Activated naive CD4-positive, alpha-beta T cell treated with anti-CD3 and anti-CD28 coated beads for 36 hours (primary cell): ENCODE measurements around the gene KCNMA1. TPM values are rescaled to one million over a fixed set of nuclear protein-coding genes. Genes with fewer than 3 reads are reported as not detected.

ENCODE experiments used
- CTCF ChIA-PET: fragments of 350-600 bp; sonication (Branson Sonifier 250); formaldehyde crosslinking; loops from one replicate; lab custom pipeline; 2021; ENCODE audit warnings: antibody characterized with exemption; lab: Charles Lee
- DNase-seq: peaks from one replicate; pipeline ENCODE4 v3.0.0-alpha.2; 2020
- H3K27ac Mint-ChIP-seq: one replicate; pipeline ENCODE4 v1.8.0; 2021; ENCODE audit warnings: mild to moderate bottlenecking, mixed read lengths
- H3K27me3 Mint-ChIP-seq: one replicate; pipeline ENCODE4 v1.8.0; 2021; ENCODE audit warnings: low read depth, mixed read lengths
- H3K36me3 Mint-ChIP-seq: one replicate; pipeline ENCODE4 v1.8.0; 2021; ENCODE audit warnings: low read depth, mixed read lengths
- H3K4me1 Mint-ChIP-seq: one replicate; pipeline ENCODE4 v1.8.0; 2021; ENCODE audit warnings: low read depth, mixed read lengths
- H3K4me3 Mint-ChIP-seq: one replicate; pipeline ENCODE4 v1.8.0; 2021; ENCODE audit warnings: mild to moderate bottlenecking, moderate library complexity, mixed read lengths
- H3K9me3 Mint-ChIP-seq: one replicate; pipeline ENCODE4 v1.8.0; 2021; ENCODE audit warnings: mixed read lengths
- intact Hi-C: fragments of 100-400 bp; cut with micrococcal nuclease; formaldehyde crosslinking; loops from one replicate; pipeline ENCODE4 v1.15.1; 2023
- total RNA-seq, 2 experiments: library from RNA; stranded (reverse); gene quantifications; one replicate each; pipeline ENCODE4 v1.2.3, GENCODE V29; 2021

Gene KCNMA1
- total RNA-seq, 2 experiments from 2014 or later: not detected

GRCh38 chr10:77072836-77073662 is 564.6 kb downstream of the KCNMA1 start:
- Mint-ChIP-seq H3K36me3 (no peaks in the 10 kb centered on the region), H3K27ac (no peak overlapping the region), H3K4me3 (no peak overlapping the region), H3K27me3 (peaks cover 3% of the 10 kb centered on the region), H3K4me1 (no peaks in the 10 kb centered on the region), H3K9me3 (no peaks in the 10 kb centered on the region)
- intact Hi-C loops: no loop called here
- DNase-seq: no peak
- CTCF ChIA-PET: no interaction called here

GRCh38 chr10:77072361-77072835 is 565.2 kb downstream of the KCNMA1 start:
- Mint-ChIP-seq H3K27ac (no peak overlapping the region), H3K27me3 (peaks cover 3% of the 10 kb centered on the region), H3K9me3 (no peaks in the 10 kb centered on the region), H3K4me3 (no peak overlapping the region), H3K36me3 (no peaks in the 10 kb centered on the region), H3K4me1 (no peaks in the 10 kb centered on the region)
- CTCF ChIA-PET: interaction anchor here (0.9 kb wide), 1 partner anchor 67 kb away, joined by 3 read pairs; no protein-coding TSS in a partner anchor
- intact Hi-C loops: no loop called here
- DNase-seq: no peak

GRCh38 chr10:77071956-77072355 is 565.7 kb downstream of the KCNMA1 start:
- no peaks in the 10 kb centered on the region for H3K36me3 Mint-ChIP-seq
- no peak overlapping the region for H3K27ac Mint-ChIP-seq
- intact Hi-C loops: no loop called here

GRCh38 chr10:77071001-77071511 is 566.6 kb downstream of the KCNMA1 start:
- intact Hi-C loops: no loop called here
- DNase-seq: no peak
- no peaks in the 10 kb centered on the region for H3K4me1 Mint-ChIP-seq

More at GRCh38 chr10:77071956-77072355, 565.7 kb downstream of the KCNMA1 start:
- CTCF ChIA-PET: interaction anchor here (0.9 to 1.1 kb wide), 2 partner anchors 61 to 67 kb away, joined by 3 read pairs; no protein-coding TSS in a partner anchor
- H3K27me3 Mint-ChIP-seq: peaks cover 3% of the 10 kb centered on the region
- no peaks in the 10 kb centered on the region for H3K9me3 Mint-ChIP-seq
- no peaks in the 10 kb centered on the region for H3K4me1 Mint-ChIP-seq
- DNase-seq: no peak
- no peak overlapping the region for H3K4me3 Mint-ChIP-seq

GRCh38 chr10:77070346-77070745 is 567.3 kb downstream of the KCNMA1 start:
- Mint-ChIP-seq H3K4me1 (no peaks in the 10 kb centered on the region), H3K4me3 (no peak overlapping the region)
- CTCF ChIA-PET: interaction anchor here (1.2 kb wide), 1 partner anchor 104 kb away, joined by 3 read pairs; no protein-coding TSS in a partner anchor

More at GRCh38 chr10:77071001-77071511, 566.6 kb downstream of the KCNMA1 start:
- no peak overlapping the region for H3K4me3 Mint-ChIP-seq
- H3K27ac Mint-ChIP-seq: no peak overlapping the region
- CTCF ChIA-PET: interaction anchor here (1.1 to 1.2 kb wide), 2 partner anchors 60 to 103 kb away, joined by 3 read pairs; no protein-coding TSS in a partner anchor
- no peaks in the 10 kb centered on the region for H3K9me3 Mint-ChIP-seq
- H3K36me3 Mint-ChIP-seq: no peaks in the 10 kb centered on the region
- H3K27me3 Mint-ChIP-seq: peaks cover 3% of the 10 kb centered on the region

GRCh38 chr10:77068969-77069368 is 568.6 kb downstream of the KCNMA1 start:
- Mint-ChIP-seq H3K9me3 (no peaks in the 10 kb centered on the region), H3K36me3 (no peaks in the 10 kb centered on the region), H3K27ac (no peak overlapping the region), H3K4me1 (no peaks in the 10 kb centered on the region), H3K4me3 (no peak overlapping the region), H3K27me3 (peaks cover 3% of the 10 kb centered on the region)
- DNase-seq: no peak
- intact Hi-C loops: no loop called here
- CTCF ChIA-PET: interaction anchor here (0.7 kb wide), 1 partner anchor 31 kb away, joined by 7 read pairs; no protein-coding TSS in a partner anchor

More at GRCh38 chr10:77070346-77070745, 567.3 kb downstream of the KCNMA1 start:
- Mint-ChIP-seq H3K27me3 (peaks cover 3% of the 10 kb centered on the region), H3K9me3 (no peaks in the 10 kb centered on the region), H3K27ac (no peak overlapping the region), H3K36me3 (no peaks in the 10 kb centered on the region)
- intact Hi-C loops: no loop called here
- DNase-seq: no peak

GRCh38 chr10:77068272-77068671 is 569.3 kb downstream of the KCNMA1 start:
- Mint-ChIP-seq H3K4me3 (no peak overlapping the region), H3K27me3 (peaks cover 3% of the 10 kb centered on the region), H3K27ac (no peak overlapping the region), H3K36me3 (no peaks in the 10 kb centered on the region), H3K4me1 (no peaks in the 10 kb centered on the region), H3K9me3 (no peaks in the 10 kb centered on the region)
- intact Hi-C loops: no loop called here
- DNase-seq: no peak
- CTCF ChIA-PET: no interaction called here

GRCh38 chr10:77062381-77062780 is 575.2 kb downstream of the KCNMA1 start:
- DNase-seq: no peak
- intact Hi-C loops: no loop called here
- Mint-ChIP-seq H3K4me3 (no peak overlapping the region), H3K36me3 (no peaks in the 10 kb centered on the region), H3K27me3 (no peaks in the 10 kb centered on the region), H3K4me1 (no peaks in the 10 kb centered on the region), H3K9me3 (no peaks in the 10 kb centered on the region), H3K27ac (no peak overlapping the region)
- CTCF ChIA-PET: no interaction called here

GRCh38 chr10:77060913-77061312 is 576.7 kb downstream of the KCNMA1 start:
- no peak overlapping the region for H3K27ac Mint-ChIP-seq
- intact Hi-C loops: no loop called here
- H3K4me1 Mint-ChIP-seq: no peaks in the 10 kb centered on the region
- CTCF ChIA-PET: no interaction called here
- no peaks in the 10 kb centered on the region for H3K36me3 Mint-ChIP-seq
- H3K27me3 Mint-ChIP-seq: no peaks in the 10 kb centered on the region
- no peak overlapping the region for H3K4me3 Mint-ChIP-seq
- DNase-seq: no peak
- no peaks in the 10 kb centered on the region for H3K9me3 Mint-ChIP-seq

- peaks cover 7% of the 10 kb centered on the region for H3K27me3 Mint-ChIP-seq
- no peaks in the 10 kb centered on the region for H3K4me1 Mint-ChIP-seq
- H3K27ac Mint-ChIP-seq: no peak overlapping the region
- no peaks in the 10 kb centered on the region for H3K36me3 Mint-ChIP-seq
- no peak for DNase-seq
- CTCF ChIA-PET: no interaction called here
- intact Hi-C loops: no loop called here
- H3K9me3 Mint-ChIP-seq: no peaks in the 10 kb centered on the region
- no peak overlapping the region for H3K4me3 Mint-ChIP-seq
Measured at GRCh38 chr10:77056650-77057049, 581.0 kb downstream of the KCNMA1 start.

- intact Hi-C loops: no loop called here
- Mint-ChIP-seq H3K9me3 (no peaks in the 10 kb centered on the region), H3K27ac (no peak overlapping the region), H3K4me1 (no peaks in the 10 kb centered on the region), H3K27me3 (peaks cover 7% of the 10 kb centered on the region), H3K4me3 (no peak overlapping the region), H3K36me3 (no peaks in the 10 kb centered on the region)
- CTCF ChIA-PET: no interaction called here
- DNase-seq: no peak
Measured at GRCh38 chr10:77052593-77052992, 585.0 kb downstream of the KCNMA1 start.

GRCh38 chr10:77051837-77052236 is 585.8 kb downstream of the KCNMA1 start:
- no peak overlapping the region for H3K4me3 Mint-ChIP-seq
- no peaks in the 10 kb centered on the region for H3K4me1 Mint-ChIP-seq
- no peak for DNase-seq
- intact Hi-C loops: no loop called here
- H3K36me3 Mint-ChIP-seq: no peaks in the 10 kb centered on the region
- H3K9me3 Mint-ChIP-seq: no peaks in the 10 kb centered on the region
- H3K27me3 Mint-ChIP-seq: peaks cover 7% of the 10 kb centered on the region
- CTCF ChIA-PET: interaction anchor here (1.2 kb wide), 1 partner anchor 14 kb away, joined by 3 read pairs; no protein-coding TSS in a partner anchor
- no peak overlapping the region for H3K27ac Mint-ChIP-seq
